ENCODE results near the gene XIAP. TPM values are rescaled to one million over a fixed set of nuclear protein-coding genes. Genes with fewer than 3 reads are reported as not detected.
"Not testable (repeated sequence)": the region's sequence is repeated elsewhere in the genome, so short reads cannot be mapped to it uniquely, and the experiment has no call there.

XIAP gene
- total RNA-seq (2014; rRNA removed; shearing (Covaris generic); ENCODE audit: low replicate concordance): 25.6 and 55.3 TPM in 2 replicates

DNA sequence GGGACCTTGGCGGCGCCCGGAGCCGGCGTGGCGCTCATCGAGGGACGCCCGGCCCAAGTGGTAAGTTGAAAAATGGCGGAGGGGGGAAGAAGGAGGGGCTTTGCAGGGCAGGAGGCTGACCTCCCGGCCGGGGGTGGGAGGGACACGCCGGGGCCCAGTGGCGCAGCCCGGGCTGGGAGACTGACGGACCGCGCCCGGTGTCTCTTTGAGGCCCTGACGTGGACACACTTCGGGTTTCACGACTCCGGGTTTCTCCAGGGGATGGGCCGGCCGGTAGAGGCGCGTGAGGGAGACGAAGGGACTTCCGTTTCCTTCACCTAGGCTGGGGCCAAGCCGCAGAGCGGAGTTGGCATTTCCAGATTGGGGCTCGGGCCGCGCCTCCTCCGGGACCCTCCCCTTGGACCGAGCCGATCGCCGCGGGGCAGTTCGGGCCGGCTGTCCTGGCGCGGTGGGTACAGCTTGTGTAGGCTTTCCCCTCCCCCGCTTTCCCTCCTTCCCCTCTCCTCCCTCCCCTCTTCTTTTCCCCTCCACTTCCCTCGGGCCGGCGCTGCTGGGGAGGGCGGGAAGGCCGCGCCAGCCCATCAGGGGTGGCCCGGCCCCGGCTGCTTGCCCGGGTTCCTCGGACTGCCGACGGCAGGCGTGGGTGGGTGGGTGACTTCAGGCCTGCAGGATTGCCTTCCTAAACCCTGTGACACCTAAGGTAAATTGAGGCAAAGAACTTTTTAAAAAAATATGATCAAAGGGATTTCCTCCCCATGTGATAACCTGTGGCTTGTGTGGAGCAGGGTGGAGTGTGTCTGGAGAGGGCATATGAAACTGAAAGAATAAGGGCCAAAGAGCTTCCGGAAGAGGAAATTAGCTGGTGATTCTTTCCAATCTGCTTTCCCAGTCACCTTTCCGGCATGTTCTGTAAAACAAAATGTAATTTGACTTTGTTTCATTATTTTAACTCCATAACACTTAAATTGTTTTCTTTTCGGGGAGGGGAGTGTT is at the start of gene XIAP:
Gene XIAP, plus strand, starts transcription at position 208 of the 993 bp plus-strand sequence. CDS start 25,610 bp downstream, outside the sequence.
- Histone ChIP-seq H3K9me3 (no peaks in the 10 kb centered on the region), H3K27me3 (no peaks in the 10 kb centered on the region), H3K36me3 (no peaks in the 10 kb centered on the region; the same call in 1 of the 2 replicates), H3K4me3 (peak within 1 kb of the TSS; percentile 63)
- DNase-seq: peak; percentile 90

DNA sequence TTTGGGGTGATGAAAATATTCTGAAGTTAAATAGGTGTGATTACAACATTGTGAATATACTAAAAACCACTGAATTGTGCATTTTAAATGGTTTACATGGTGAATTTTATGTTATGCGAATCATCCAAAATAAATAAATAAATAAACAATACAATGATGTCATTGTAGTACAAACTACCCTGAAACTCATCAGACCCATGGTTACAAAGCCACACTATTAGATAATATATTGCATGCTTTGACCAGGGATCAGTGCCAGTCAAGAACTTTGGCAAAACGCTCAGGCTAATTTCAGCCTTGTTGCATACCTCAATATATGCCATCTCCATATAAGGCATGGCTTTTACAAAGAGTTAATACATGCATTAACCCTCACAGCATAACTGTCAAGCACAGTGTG is 45.5 kb upstream of the XIAP start:
- H3K9me3 ChIP-seq: no peaks in the 10 kb centered on the region
- peak; percentile 31 for DNase-seq

DNA sequence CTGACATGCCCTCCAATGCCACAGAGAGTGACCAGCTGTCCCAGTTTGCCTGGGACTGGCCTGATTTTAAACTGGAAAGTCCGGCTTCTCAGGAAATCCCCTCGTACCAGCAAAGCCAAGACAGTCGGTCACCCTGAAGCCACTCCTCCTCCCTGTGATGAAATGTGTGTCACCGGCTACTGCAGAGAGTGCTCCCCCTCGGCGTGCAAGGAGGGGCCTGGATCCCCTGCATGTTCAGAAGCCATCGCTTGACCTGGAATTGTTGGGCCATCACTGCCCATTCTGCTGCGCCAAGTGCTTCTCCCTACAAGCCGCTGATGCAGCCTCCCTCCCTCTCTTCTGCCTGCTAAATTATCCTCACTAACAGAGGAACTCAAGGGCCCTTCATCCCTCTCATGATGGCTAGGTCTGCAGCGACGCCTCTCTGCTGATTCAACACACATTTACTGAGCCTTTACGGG is 44.9 kb upstream of the XIAP start:
- DNase-seq, H3K27me3 ChIP-seq, H3K36me3 ChIP-seq, H3K9me3 ChIP-seq, H3K4me3 ChIP-seq: not testable (repeated sequence)

More for the DNA sequence above, 45.5 kb upstream of the XIAP start:
- Histone ChIP-seq H3K4me3 (no peak overlapping the region), H3K27me3 (no peaks in the 10 kb centered on the region), H3K36me3 (no peaks in the 10 kb centered on the region)

DNA sequence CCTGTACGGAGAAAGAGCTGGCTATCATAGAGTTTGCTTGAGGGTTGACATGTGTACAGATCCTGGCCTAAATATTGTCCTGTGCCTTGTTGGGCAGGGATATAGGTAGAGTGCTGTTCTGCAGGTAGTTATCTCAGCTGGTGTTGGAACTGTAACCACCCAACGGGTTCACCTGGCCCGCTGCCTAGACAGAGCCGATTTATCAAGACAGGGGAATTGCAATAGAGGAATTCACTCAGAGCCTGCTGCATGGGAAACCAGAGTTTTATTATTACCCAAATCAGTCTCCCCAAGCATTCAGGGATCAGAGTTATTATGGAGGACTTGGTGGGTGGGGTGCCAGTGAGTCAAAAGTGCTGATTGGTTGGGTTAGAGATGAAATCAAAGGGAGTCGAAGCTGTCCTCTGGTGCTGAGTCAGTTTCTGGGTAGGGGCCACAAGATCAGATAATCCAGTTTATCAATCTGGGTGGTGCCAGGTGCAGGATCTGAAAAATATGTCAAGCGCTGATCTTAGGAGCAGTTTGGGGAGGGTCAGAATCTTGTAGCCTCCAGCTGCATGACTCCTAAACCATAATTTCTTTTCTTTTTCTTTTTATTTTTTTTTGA is 42.5 kb upstream of the XIAP start:
- Histone ChIP-seq H3K4me3 (no peak overlapping the region), H3K27me3 (no peaks in the 10 kb centered on the region), H3K9me3 (no peaks in the 10 kb centered on the region), H3K36me3 (no peaks in the 10 kb centered on the region)
- DNase-seq: no peak

DNA sequence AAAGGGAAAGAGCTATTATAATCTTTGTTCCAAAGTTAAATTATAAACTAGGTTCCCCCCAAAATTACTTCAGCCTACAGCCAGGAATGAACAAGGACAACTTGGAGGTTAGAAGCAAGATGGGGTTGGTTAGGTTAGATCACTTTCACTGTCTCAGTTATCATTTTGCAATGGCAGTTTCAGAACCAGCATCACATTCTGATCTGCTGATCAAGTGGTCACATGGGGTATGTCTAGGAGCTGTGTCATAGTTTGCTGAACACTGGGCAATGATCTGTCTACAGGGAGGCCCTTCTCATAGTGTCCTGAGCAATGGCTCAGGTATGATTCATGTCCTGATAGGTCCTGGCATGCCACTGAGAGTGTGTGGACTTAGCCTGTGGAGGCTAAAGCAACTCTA is 41.6 kb upstream of the XIAP start:
- Histone ChIP-seq H3K36me3 (no peaks in the 10 kb centered on the region), H3K27me3 (no peaks in the 10 kb centered on the region), H3K4me3 (no peak overlapping the region), H3K9me3 (no peaks in the 10 kb centered on the region)
- DNase-seq: peak; percentile 57

DNA sequence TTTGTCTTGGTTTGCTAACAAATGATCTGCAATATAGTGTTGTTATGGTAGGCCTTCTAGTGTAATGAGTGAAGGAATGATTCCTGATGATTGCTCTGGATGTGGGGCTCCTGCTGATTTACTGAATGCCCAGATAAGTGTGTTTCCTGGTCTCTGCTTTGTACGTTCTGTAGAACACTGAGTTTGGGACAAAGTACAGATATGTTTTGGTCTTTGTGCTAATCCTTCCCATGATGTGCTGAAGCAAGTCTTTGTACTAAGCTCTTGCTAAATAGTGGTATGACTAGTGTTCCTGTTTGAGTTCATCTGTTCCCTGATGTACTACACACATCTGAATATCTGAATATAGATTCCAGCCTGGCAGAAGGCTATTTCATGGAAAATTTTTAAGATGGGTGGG is 36.9 kb upstream of the XIAP start:
- no peak overlapping the region for H3K4me3 ChIP-seq
- no peaks in the 10 kb centered on the region for H3K27me3 ChIP-seq
- H3K36me3 ChIP-seq: no peaks in the 10 kb centered on the region
- no peaks in the 10 kb centered on the region for H3K9me3 ChIP-seq
- no peak for DNase-seq

DNA sequence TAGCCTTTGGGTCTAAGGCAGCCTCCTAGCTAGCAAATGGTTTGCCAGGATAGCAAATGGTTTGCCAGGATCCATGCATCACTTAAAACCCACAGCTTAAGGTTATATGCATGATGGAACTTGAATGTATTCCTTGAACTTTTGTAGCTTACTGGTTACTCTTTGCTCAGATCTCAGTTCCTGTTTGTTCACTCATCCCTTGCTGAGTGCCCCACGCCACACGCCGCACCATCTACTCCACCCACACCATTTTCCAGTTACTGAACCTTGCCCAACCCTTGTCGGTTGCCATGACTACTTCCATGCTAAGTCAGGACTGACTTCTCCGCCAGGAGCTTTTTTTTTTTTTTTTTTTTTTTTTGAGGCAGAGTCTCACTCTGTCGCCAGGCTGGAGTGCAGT is 29.5 kb upstream of the XIAP start:
- H3K27me3 ChIP-seq: no peaks in the 10 kb centered on the region
- no peaks in the 10 kb centered on the region for H3K9me3 ChIP-seq
- peak; percentile 57 for DNase-seq
- no peaks in the 10 kb centered on the region for H3K36me3 ChIP-seq
- H3K4me3 ChIP-seq: no peak overlapping the region

DNA sequence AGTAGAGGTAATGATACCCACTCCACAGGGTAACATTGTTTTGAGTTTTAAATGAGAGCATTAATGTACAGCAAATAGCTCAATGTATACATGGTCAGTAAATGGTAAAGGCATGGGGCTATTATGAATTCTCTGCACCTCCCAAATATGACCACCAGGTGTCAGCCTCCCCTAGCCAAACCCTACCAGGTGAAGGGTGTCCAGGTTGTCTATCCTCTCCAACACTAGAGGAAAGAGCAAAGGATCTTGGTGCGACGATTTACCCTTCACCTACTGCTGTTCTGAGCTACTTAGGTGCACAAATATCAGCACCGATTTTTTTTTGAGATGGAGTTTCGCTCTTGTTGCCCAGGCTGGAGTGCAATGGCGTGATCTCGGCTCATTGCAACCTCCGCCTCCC is 26.5 kb upstream of the XIAP start:
- no peaks in the 10 kb centered on the region for H3K27me3 ChIP-seq
- no peak overlapping the region for H3K4me3 ChIP-seq
- peak; percentile 13 for DNase-seq
- H3K9me3 ChIP-seq: no peaks in the 10 kb centered on the region
- no peaks in the 10 kb centered on the region for H3K36me3 ChIP-seq

DNA sequence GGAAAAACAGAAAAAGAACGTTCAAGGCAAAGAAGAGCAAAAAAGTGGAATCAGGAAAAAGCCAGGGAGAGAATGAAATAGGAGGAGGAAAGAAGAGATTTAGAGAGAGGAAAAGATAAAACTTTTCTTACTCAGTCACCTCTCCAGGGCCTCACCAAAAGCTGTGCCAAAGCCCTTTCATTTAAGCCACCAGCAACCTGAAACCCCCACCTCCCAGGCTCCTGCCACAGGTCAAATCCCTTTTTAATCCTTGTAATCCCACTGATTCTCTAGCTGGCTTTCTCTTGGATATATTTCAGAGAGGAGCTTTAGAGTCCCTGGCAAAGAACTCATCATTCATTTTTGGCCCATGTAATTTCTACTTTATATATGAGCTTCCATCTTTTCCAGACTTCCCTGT is 25.7 kb upstream of the XIAP start:
- DNase-seq: peak; percentile 15
- Histone ChIP-seq H3K36me3 (no peaks in the 10 kb centered on the region), H3K9me3 (no peaks in the 10 kb centered on the region), H3K27me3 (no peaks in the 10 kb centered on the region), H3K4me3 (no peak overlapping the region)

DNA sequence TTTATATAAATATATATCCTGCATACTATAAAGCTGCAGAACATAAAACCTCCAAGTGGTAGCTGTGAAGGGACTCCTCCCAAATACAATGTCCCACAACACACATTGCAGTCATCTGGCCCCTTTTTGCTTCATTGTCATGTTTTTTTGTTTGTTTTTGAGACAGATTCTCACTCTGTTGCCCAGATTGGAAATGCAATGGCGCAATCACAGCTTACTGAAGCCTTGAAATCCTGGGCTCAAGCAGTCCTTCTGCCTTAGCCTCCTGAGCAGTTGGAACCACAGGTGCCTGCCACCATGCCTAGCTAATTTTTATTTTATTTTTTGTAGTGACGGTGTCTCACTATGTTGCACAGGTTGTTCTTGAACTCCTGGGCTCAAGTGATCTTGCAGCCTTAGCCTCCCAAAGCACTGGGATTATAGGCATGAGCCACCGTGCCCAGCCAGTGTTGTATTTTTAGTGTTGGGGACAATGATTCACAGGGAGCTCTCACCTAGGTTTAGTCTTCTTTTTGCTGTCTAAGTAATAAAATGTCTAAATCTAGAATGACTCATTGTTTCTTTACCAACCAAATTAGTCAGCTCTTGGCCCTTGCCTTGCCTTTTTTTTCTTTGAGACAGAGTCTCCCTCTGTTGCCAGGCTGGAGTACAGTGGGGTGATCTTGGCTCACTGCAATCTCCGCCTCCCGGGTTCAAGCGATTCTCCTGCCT is 24.0 kb upstream of the XIAP start:
- no peaks in the 10 kb centered on the region for H3K36me3 ChIP-seq
- DNase-seq: peak; percentile 43
- H3K27me3 ChIP-seq: no peaks in the 10 kb centered on the region
- no peak overlapping the region for H3K4me3 ChIP-seq
- no peaks in the 10 kb centered on the region for H3K9me3 ChIP-seq

DNA sequence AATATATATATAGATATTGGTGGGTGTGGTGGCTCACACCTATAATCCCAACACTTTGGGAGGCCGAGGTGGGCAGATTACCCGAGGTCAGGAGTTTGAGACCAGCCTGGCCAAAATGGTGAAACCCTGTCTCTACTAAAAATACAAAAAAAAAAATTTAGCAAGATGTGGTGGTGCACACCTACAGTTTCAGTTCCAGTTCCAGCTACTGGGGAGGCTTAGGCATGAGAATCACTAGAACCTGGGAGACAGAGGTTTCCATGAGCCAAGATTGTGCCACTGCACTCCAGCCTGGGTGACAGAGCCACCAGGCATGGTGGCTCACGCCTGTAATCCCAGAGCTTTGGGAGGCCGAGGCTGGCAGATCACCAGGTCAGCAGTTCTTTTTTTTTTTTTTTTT is 14.7 kb upstream of the XIAP start:
- H3K4me3 ChIP-seq, H3K36me3 ChIP-seq, H3K27me3 ChIP-seq, H3K9me3 ChIP-seq, DNase-seq: not testable (repeated sequence)

DNA sequence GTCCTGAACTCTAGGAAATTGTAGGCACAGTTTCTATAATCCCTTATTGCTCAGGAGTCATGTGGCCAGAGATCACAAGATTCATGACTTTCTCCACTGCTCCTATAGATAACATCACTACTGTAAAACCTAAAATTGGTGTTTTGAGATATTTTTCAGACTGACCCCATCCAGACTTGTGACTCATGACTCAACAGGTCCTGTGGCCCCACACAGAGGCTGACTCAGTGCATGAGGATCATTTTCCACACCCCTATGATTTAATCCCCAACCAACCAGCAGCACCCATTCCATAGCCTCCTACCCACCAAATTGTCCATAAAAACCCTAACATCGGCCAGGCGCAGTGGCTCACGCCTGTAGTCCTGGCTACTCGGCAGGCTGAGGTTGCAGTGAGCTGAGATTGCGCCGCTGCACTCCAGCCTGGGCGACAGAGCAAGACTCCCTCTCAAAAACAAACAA is 13.2 kb upstream of the XIAP start:
- Histone ChIP-seq H3K36me3 (no peaks in the 10 kb centered on the region), H3K9me3 (no peaks in the 10 kb centered on the region), H3K27me3 (no peaks in the 10 kb centered on the region), H3K4me3 (no peak overlapping the region)
- DNase-seq: peak; percentile 48

DNA sequence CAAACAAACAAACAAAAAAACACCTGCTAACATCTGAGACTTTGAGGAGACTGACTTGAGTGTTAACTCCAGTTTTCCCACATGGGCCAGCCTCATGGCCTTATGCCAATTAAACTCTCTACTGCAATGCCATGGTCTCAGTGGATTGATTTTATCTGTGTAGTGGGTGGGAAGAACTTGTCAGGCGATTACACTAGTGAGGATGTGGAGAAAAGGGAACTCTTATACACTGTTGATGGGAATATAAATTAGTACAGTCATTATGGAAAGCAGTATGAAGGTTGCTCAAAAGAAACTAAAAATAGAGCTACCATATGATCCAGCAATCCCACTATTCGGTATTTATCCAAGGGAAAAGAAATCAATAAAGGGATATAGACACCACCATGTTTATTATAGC is 12.8 kb upstream of the XIAP start:
- no peaks in the 10 kb centered on the region for H3K36me3 ChIP-seq
- H3K27me3 ChIP-seq: no peaks in the 10 kb centered on the region
- H3K4me3 ChIP-seq: no peak overlapping the region
- DNase-seq: no peak
- no peaks in the 10 kb centered on the region for H3K9me3 ChIP-seq

DNA sequence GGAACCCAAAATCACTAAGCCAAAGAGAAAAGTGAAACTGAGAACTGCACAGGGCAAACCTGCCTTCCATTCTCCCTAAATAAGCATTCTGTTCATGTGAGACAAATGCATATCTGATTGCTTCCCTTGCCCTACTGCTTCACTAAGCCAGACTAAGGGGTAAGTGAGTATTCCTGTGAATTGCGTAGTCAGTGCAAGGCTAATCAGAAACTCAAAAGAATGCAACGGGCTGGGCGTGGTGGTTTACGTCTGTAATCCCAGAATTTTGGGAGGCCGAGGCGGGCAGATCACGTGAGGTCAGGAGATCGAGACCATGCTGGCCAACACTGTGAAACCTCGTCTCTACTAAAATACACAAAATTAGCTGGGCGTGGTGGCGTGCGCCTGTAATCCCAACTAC is 10.8 kb upstream of the XIAP start:
- Histone ChIP-seq H3K4me3 (no peak overlapping the region), H3K36me3 (no peaks in the 10 kb centered on the region), H3K27me3 (no peaks in the 10 kb centered on the region), H3K9me3 (no peaks in the 10 kb centered on the region)
- no peak for DNase-seq

DNA sequence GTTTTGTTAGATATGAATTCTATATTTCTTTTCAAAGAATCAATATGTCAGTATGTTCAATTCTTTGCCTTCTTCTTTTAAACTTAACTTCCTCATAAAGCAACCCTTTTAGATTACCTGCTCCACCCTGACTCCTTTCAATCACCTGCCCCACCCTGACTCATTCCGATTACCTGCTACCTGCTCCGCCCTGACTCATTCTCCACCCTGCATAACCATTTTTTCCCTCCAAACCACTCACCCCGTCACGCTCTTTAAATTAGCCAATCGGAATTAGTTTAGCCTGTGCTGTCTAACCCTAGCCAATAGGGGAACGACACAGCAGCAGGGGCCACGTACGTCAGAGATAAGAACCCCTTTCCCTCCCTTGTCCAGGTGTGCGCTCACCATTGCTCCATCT is 9.9 kb upstream of the XIAP start:
- not testable (repeated sequence) for DNase-seq, H3K27me3 ChIP-seq

DNA sequence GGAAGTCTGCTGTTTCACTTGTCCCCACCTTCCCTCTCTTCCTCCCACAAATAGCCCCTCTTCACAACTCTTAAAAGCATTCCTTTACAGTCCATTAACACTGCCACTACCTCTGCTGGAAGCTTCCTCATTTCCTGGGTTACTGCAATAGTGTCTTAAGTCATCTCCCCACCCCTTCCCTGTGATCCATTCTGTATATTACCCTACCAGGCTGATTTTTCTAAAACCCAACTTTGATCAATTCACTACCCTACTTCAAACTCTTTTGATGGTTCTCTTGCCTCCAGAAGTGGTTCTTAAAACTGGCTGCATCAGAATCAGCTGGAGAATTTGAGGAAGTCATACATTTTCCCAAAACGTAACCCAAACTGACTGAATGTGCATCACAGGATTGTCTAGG is 8.8 kb upstream of the XIAP start:
- Histone ChIP-seq H3K27me3 (no peaks in the 10 kb centered on the region), H3K4me3 (no peak overlapping the region), H3K9me3 (no peaks in the 10 kb centered on the region), H3K36me3 (no peaks in the 10 kb centered on the region)
- no peak for DNase-seq

More for the DNA sequence above, 9.9 kb upstream of the XIAP start:
- not testable (repeated sequence) for H3K4me3 ChIP-seq, H3K9me3 ChIP-seq, H3K36me3 ChIP-seq

DNA sequence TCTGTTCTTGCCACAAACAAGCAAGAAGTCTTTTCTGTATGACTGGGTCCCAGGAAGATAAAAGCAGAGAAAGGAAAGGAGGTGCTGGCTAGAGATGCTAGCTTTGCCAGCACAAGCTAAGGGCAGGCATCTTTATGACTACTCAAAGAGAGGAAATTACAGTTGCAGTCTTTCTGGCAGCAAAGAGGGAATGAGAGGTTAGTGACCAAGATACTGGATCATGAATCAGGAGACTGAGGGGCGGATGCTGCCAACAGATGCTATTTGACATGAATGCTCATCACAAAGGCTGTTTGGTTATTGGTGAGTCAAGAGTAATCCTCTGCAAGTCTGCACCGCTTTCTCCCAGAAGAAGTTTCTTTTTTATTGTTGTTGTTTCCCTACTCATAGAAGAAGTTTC is 5.5 kb upstream of the XIAP start:
- Histone ChIP-seq H3K4me3 (no peak overlapping the region), H3K27me3 (no peaks in the 10 kb centered on the region), H3K9me3 (no peaks in the 10 kb centered on the region), H3K36me3 (no peaks in the 10 kb centered on the region)
- peak; percentile 78 for DNase-seq
